HuH-7 (cell line): ENCODE data around the gene SALL3.

Source experiments
- DNase-seq: peaks from one replicate; pipeline ENCODE4 v3.0.0; 2011; ENCODE audit warnings: low spot score

SALL3 gene

DNA sequence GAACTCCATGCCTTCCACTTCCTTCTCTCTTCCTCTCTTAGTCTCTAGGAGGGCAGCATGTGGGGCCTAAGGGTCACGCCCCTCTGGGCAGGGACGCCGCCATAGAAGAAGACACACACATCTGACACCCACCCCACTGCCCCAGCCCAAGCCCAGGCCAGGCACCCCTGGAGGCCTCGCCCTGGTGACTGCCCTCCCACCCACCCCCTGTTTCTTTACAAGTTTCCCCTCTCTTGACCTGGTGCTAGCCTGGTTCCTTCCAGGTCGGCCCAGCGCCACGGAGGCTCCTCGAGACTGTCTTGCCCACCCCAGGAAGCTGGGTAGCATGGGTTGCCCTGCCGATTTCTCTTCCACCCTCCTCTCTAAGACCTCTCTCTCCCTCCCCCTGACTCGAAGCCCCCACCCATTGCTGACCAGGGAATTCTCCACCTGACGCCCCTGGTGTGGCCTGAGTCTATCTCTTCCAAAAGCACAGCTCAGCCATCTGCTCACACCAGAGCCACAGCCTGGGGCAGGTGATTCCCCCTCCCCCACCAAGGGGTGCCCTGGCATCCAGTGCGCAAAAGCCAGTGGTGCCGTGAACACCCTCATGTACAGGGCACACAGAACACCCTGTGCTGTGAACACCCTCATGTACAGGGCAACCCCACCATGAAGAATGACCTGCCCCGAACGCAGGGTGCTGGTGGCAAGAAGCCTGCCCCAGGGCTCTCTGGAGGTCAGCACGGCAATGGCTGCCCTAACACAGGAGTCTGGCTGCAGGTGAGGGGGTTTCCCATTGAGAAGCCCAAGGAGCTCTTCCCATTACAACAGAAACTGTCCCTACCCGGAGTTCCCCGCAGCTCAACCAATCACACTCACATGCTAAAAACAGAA is 13.5 kb upstream of the SALL3 start:
- no peak for DNase-seq

DNA sequence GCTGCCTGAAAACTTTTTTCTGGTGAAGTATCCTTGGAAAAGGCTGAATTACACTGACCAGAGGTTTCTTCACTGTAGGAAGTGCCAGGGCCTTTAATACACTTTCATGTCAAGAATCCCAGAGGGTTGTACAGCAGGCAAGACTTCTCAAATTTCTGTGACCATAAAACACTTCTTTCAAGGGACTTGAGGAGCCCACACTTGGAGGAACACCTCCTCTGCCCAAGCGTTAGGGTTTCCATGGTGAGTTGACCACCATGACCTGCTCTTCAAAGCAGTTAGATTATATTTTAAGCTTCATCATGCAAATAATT is 12.9 kb upstream of the SALL3 start:
- no peak for DNase-seq

DNA sequence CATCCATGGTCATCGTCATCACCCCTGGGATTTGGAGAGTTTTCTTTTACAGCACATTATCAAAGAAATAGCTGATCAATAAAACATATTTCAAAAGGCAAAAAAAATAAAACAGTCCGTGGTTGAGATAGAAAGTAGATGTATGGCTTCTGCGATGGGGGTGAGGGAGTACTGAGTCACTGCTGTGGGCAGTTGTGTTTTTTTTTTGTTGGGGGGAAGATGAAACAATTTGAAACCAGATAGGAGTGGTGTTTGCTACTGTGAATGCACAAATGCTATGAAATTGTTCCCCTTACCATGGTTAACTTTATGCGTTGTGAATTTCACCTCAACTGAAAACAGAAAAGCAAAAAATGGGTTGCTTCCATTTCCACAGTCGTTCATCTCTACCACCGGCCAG is 11.9 kb upstream of the SALL3 start:
- no peak for DNase-seq

DNA sequence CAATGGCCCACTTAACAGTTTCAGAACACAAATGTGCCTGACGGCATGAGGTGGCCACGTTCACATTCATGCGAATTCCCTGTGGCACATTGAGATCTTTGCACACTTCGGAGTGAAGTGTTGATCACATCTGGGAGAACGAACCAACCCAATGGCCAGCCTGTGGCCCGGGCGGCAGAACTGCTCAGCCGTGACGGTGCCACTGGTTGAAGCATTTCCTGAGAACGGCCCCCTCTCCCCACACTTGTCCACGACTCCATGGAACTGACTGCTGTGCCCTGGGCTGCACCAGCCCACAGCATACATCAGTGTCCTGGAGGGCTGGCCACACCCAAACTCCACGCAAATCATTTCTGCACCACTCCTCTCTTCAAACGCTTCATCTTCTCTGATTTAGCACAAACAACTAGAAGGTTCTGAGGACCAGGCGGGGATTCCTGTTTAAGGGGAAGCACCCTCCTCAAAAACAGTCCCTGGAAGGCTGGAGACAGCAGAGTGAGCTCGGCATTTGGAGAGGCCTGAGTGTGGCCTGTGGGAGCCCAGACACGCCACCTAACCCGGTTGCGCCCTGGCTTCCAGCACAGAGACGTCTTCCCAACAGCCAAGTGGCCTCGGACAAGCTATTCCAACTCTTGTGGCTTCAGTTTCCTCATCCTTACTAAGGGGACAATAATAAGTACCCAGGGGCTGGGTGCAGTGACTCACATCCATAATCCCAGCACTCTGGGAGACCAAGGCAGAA is 9.9 kb upstream of the SALL3 start:
- no peak for DNase-seq

DNA sequence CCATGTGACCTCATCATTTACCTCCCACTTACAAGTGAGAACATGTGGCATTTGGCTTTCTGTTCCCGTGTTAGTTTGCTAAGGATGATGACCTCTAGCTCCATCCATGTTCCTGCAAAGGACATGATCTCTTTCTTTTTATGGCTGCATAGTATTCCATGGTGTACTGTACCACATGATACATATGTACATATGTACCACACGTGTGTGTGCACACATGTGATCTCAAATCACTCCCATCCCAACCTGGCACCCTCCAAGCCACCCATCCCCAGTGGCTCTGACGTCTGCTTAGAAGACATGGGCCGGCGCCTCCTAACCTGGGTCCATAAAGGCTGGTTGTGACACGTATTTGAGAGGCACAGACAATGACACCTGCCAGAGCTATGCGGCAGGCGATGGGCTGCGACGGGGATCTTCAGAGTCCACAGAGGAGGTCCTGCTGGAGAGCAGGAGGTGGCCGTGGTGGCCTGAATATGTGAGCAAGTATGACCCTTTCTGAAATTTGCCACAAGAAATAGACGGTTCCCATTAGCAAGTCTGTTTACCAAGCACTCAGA is 8.8 kb upstream of the SALL3 start:
- DNase-seq, result no peak

DNA sequence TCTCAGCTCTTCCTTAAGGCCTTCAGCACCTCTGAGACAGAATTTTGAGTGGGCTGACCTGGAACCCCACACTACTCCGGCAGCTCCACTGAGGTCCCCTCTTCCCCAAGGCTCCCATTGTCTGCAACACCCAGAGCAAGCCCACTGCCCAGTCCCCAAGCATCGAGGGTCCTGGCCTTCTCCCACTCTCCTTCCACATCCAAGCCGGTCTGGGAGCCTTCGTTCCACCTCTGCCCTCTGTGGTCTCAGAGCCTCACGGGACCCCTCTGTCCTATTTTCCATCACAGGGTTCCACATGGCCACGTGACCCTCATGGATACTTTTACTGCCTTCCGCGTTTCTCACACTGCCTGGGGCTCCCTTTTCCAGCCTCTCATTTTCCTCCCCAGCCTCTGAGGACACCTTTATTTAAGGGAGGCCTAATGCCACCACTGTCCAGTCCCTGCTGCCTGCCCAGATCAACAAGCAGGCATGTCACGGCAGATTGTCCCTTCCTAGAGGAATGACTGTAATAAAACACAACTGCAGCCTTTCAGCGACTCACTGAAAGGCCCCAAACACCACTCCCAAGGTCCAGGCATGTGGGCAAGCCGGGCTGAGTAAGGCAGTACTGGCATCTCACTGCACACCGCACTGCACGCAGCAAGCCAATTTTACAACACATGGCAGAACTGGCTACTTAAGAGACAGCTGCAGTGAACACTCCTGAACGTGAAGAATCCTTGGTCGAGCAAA is 7.9 kb upstream of the SALL3 start:
- no peak for DNase-seq

DNA sequence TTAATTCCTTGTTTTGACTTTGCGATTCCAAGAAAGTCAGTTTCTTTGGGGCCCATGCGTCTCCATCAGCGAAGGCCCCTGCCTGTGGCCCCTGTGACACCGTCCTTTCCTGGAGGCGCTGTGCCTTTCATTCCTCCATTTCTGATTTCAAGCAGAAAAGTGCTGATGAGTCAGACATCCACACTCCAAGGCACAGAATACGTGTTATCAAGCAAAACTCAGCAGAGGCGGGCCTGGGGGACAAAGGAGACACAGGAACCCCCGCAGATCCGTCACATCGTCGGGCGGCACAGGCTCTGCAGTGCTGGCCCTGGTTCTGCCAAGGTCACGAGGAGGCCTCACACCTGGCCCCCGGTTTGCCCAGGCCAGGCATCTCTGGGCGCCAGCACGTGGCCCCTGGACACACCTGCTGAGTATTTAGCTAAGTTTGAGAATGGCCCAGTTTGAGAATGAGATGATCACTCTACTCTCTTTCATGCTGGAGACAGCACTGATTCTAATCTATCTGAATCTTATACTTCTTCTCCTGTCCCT is 7.2 kb upstream of the SALL3 start:
- DNase-seq, result no peak

DNA sequence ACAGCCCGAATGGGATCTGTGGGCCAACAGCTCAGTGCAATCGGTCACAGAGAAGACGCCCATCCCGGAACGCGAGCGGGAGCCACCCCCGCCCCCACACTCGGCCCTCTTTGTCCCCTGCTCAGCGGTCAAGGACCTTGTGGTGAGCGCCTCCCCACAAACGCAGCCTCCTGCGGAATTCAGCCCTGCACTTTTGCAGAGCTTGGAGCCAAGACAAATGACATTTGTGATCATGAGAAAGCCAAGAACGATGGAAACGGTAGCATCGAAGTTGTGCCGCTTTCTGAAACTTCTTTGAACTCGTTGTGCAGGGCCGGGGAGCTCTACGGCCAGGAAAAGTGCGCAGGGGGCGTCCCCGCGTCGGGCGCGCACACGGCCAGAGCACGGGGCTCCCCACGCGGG is 6.7 kb upstream of the SALL3 start:
- DNase-seq, result no peak

DNA sequence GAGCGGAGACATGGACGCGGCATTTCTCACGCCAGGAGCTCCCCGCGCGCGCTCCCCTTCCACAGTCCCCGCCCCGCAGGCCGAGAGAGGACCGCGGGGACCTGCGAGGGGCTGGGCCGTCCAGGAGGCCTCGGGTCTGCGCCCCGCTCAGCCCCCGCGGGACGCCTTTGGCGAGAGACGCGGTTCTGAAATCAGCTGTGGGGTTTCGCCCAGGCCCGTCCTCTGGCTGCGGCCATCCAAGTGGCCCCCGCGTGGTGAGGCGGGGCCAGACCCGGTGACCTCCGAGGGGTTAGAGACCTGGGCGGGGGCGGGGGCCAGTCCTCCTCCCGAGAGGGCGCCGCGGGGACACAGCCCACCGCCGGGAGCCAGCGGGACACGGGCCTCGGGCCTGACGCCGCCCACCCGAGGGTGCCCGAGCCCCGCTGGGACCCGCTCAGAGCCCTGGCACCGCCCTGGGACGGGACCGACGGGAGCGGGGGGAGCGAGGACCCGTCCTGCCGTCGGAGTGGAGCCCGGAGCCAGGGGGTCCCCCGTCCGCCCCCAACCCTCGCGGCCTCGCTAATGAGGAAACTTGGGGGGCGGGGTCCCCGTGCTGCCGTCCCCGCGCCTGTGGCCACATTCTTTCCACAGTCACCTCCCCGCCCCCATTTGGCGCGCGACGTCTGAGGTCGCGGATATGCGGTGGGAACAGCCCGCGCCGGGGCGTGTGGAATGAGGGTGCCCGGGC is 6.1 kb upstream of the SALL3 start:
- DNase-seq, result no peak

DNA sequence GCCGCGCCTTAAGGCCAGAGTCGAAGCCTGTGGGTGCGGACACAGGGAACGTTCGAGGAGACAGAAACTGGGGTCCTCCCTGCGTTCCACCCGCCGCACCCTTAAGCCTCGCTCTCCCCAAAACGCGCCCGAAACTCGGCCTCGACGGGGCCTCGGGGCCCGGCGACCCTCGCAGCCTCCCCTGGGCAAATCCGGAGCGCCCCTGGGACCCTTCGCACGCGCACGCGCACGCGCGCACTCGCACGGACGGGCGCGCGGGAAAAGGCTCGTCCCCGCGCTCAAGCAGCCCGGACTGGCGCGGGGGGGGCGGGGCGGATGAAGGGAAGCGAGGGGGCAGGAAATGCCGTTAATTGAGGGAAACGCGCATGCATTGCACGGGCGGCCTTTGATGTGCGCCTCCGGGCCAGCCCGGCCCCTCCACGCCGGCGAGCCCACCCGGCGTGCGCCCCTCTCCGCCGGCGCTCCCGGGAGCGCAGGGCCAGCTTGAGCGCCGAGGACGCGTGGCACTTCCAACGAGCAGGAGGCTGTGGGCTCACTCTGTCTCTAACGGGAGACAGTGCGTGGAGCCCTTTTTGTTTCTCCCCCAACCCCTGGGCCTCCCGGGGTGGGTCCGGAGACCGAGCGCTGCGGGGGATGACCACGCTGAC is 5.4 kb upstream of the SALL3 start:
- no peak for DNase-seq

DNA sequence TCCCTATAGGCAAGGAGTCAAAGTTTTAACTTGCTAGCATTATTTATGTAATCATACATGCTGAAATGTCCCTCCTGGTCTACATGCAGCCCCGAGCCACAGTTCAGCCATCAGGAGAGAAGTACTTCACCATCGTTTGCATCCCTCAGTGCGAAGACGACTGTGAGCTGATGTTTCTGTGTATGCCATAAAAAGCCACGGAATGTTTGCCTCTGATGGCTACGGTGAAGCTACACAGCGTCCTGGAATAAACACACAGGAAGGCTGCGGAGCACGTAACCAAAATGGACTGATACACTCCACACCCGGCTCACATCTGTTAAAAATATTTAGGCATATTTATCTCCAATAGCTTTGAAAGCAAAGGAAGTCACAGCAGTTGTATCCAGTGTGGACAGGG is 4.3 kb upstream of the SALL3 start:
- no peak for DNase-seq

DNA sequence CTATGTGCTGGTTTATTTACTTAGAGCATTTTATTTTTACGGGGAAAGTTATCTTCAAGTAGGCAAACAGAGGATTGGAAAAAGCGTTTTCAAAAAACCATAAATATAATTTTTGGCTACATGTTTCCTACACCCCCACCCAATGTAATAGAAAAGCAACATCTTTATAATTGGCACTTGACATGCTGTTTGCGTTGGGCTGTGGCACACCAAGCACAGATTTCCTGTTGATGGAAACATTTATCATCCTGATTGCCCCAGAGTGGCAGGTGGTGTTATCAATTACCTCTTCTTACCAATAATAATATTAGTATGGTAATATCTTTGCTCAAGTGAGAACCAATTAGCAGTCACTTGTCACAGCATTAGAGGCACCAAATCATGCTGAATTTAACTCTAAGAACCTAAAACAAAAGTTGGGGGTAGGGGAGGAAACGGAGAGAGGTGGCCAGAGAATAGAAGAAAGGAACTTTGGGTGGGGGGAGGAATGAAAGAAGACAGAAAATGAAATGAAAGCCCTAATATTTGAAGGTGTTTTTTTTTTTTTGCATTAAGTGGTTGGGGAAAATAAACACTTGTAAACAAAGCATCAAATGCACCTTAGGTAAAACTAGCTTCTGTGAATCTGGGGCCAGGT is 3.8 kb upstream of the SALL3 start:
- no peak for DNase-seq

DNA sequence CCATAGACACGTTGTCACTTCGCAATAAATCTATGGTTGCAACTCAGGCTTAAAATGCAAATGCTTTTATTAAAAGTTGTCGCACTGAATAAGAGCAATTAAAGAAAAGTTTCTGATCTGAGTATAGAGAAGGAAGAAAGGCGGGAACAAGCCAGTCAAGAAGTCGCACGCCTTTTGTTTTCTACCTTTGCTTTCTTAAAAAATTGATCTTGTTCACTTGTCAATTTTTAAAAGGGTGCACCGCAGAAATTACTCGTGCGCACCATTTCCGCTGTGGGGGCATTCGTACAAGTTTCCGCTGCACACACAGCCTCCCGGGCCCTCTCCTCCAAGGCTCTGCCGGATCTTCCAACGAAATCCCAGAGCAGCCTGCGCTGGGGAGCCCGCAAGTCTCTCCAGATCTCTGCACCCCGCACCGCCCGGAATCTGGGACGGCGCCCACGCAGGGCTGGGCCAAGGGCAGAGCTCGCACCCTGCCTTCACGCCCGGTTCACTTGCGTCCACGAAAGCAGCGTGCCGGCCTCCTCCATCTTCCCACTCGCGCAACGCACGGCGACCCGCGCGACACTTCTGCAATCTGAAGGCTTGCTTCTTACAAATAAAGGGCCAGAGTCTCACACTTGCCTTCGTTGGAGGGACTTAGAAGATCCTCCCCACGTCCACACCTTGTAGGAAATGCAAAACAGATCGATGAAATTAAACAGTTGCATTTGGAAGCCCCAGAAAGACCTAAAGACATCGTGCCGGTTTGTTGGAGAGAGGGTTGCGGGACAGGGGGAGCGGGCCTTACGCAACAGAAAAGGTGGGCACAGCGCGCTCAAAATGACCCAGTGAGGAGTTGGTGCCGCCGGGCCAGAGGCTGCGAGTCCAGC is 2.6 kb upstream of the SALL3 start:
- DNase-seq, result no peak

DNA sequence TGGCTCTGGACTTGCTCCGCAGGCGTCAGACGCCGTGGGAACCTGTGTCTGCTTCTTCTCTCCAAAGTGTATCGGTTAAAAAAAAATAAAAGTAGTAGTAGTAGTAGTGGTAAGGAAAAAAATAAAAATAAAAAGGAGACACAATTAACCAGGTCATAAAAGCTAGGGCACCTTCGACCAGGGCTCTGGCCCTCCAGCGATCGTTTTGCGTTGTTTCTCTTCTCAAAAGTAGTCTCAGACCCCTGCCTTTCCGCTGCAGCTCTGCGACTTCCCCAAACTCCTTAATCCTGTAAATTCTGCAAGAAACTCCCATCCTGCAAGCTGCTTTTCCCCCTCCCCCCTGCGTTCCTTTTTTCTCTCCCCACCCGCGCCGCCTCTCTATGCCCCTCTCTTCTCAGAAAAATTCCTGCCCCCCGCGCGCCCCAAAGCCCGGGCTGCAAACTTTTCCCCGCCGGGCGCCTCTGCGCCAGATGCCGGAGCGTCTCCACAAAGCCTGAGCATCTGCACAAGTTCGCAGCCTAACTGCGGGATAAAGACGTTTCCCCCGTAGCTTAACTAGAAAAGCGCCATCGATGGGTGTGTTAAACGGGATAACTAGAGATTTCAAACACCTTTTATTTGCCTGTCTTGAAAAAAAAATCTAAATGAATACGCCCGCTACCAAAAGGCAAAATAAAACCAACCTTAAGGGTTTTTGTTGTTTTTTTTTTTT is 1.8 kb upstream of the SALL3 start:
- no peak for DNase-seq

DNA sequence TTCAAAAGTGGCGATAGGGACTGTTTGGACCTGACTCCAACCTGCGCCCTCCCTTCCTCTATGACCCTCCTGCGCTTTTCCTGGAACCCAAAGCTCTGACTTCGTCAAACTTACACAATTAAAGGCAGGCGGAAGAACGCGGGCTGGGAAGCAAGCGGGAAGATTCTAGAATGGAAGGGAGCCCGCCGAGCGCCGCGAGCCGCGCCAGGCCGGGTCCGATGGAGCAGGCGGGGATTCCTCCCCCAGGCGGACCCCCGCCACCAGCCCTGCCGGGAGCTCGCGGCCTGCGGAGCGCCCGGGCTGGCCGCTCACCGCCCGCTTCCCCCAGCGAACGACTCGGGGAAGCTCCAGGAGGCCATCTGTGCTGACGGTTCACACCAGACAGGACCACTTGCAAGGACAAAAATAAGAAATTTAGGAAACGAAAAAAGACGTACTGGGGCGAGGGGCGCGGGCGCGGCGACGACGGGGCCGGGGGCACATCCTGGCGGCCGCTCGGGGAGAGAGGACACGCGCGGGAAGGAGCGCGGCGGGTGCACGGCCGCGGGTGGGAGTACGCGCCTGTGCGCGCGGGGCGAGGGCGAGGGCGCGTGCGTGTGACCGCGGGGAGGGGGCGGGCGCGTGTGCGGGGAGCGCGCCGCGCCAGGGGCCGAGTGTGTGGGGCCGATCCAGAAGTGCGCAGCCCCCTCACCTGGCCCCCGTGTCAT is 1.1 kb upstream of the SALL3 start:
- no peak for DNase-seq

DNA sequence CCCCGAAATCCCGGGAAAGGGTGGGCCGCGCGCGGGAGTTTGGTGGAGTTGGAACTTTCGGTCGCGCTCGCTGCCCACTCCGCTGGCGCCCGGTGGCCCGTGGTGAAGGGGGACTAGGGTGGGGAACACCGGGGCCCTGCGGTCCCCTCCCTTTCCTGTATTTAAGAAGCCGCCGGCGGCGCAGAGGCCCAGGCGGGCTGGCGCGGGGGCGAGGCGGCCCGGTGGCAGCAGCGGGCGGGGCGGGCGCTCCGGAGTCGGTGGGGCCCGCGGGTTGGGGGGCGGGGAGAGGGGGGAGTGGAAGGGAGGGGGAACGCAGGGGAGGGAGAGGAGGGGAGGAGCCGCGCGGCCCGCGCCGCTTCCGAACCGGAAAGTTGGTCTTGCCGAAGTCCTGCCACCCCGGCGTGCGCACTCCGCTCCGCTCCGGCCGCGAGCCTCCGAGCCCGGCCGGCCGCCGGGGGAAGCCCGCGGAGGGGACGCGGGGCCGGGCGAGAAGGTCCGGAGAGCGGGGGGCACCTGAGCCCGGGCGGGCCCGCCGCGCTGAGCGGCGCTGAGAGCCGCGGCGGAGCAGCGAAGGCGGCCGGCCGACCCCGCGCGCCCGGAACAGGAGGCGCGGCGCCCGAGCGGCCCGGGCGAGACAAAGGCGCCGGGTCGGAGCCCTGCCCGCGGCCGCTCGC is 425 bp upstream of the SALL3 start:
- no peak for DNase-seq

DNA sequence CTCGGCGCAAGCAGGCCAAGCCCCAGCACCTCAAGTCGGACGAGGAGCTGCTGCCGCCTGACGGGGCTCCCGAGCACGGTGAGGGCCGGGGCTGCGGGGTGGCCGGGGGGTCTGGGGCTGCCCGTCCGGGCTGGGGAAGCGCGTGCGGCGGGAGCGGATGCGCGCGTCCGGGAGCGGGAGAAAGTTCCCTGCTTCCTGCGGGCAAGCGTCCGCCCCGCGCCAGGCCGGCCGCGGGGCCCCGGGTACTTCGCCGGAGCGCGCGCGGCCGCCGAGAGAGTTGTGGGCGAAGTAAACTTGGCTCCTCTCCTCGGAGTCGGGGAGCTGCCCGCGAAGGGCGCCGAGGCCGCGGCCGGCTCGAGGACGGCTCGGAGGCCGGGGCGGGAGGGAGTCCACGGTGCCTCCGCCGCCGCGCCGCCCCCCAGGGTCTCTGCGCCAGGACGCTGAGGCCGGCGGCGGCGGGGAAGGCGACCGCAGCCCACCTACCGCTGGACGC is 707 bp downstream of the SALL3 start:
- no peak for DNase-seq
